Measurements from ENCODE around the gene GJD4.

DNA sequence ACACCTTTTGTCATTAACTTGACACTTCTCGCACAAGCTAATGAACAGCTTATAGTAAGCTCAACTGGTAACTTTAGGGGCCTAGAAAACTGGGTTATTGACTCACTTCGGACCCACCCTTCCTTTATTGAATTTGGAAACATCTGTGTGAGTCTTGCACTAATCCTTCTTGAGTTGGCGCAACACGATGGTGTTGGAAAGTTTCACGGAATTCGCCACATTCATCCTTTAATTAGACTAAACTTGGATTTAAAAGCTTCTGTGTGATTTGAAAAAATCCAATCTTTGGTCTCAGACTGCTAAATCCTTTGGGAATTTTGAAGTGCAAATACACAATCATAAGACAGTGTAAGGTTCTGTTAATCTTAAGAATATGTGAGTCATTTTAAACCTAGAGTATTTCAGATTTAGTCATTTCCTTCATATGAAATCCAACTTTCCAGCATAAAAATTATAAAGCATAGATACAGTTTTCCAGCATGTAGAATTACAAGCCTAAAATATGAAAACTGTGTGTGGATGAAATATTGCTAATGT, 21.9 kb downstream of the GJD4 start:
- no peak for TF ChIP-seq EP300 (conservative IDR thresholded peaks at IDR 0.05; ENCODE audit: poor library complexity, severe bottlenecking)
- no peak for TF ChIP-seq POLR2AphosphoS5 (IDR thresholded peaks at IDR 0.05)
- TF ChIP-seq, protein P1, sequence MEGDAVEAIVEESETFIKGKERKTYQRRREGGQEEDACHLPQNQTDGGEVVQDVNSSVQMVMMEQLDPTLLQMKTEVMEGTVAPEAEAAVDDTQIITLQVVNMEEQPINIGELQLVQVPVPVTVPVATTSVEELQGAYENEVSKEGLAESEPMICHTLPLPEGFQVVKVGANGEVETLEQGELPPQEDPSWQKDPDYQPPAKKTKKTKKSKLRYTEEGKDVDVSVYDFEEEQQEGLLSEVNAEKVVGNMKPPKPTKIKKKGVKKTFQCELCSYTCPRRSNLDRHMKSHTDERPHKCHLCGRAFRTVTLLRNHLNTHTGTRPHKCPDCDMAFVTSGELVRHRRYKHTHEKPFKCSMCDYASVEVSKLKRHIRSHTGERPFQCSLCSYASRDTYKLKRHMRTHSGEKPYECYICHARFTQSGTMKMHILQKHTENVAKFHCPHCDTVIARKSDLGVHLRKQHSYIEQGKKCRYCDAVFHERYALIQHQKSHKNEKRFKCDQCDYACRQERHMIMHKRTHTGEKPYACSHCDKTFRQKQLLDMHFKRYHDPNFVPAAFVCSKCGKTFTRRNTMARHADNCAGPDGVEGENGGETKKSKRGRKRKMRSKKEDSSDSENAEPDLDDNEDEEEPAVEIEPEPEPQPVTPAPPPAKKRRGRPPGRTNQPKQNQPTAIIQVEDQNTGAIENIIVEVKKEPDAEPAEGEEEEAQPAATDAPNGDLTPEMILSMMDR (IDR thresholded peaks at IDR 0.05; ENCODE audit: poor library complexity, severe bottlenecking): no peak
- TF ChIP-seq EZH2 (IDR thresholded peaks at IDR 0.05; ENCODE audit: borderline replicate concordance, insufficient read depth, low read length, poor library complexity, severe bottlenecking): no peak
- TF ChIP-seq MXI1 (conservative IDR thresholded peaks at IDR 0.05; ENCODE audit: poor library complexity, severe bottlenecking): no peak
- TF ChIP-seq SMC3 (conservative IDR thresholded peaks at IDR 0.05; ENCODE audit: poor library complexity): no peak
- TF ChIP-seq TAF1 (IDR thresholded peaks at IDR 0.05; ENCODE audit: low read depth): no peak
- TF ChIP-seq, protein P2, sequence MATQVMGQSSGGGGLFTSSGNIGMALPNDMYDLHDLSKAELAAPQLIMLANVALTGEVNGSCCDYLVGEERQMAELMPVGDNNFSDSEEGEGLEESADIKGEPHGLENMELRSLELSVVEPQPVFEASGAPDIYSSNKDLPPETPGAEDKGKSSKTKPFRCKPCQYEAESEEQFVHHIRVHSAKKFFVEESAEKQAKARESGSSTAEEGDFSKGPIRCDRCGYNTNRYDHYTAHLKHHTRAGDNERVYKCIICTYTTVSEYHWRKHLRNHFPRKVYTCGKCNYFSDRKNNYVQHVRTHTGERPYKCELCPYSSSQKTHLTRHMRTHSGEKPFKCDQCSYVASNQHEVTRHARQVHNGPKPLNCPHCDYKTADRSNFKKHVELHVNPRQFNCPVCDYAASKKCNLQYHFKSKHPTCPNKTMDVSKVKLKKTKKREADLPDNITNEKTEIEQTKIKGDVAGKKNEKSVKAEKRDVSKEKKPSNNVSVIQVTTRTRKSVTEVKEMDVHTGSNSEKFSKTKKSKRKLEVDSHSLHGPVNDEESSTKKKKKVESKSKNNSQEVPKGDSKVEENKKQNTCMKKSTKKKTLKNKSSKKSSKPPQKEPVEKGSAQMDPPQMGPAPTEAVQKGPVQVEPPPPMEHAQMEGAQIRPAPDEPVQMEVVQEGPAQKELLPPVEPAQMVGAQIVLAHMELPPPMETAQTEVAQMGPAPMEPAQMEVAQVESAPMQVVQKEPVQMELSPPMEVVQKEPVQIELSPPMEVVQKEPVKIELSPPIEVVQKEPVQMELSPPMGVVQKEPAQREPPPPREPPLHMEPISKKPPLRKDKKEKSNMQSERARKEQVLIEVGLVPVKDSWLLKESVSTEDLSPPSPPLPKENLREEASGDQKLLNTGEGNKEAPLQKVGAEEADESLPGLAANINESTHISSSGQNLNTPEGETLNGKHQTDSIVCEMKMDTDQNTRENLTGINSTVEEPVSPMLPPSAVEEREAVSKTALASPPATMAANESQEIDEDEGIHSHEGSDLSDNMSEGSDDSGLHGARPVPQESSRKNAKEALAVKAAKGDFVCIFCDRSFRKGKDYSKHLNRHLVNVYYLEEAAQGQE (IDR thresholded peaks at IDR 0.05; ENCODE audit: borderline replicate concordance): no peak

All from neural cell (in vitro differentiated cells).